ENCODE data around the gene ALK. TPM values are rescaled to one million over a fixed set of nuclear protein-coding genes. Genes with fewer than 3 reads are reported as not detected.

Gene ALK
- total RNA-seq = under 1 TPM in 1 of 2 donors, not detected in 1; 0.25 TPM

GRCh38 chr2:29921560-29921915 is at the start of gene ALK:
ALK (minus strand) TSS chr2:29921586; CDS start chr2:29920659, 927 bp downstream.
- Mint-ChIP-seq H3K27me3 (ENCODE audit: low read depth) (peaks cover 77% of the 10 kb centered on the region), H3K4me3 (peak within 1 kb of the TSS; percentile 64 to 69)
- peak; percentile 65 to 69 for DNase-seq

GRCh38 chr2:29966266-29966665 is 44.9 kb upstream of the ALK start:
- no peaks in the 10 kb centered on the region for H3K9me3 Mint-ChIP-seq
- DNase-seq (no peak), ATAC-seq (replicated peaks in 1 of 2) (no peak)
- H3K4me3 Mint-ChIP-seq = no peak overlapping the region
- no peaks in the 10 kb centered on the region for H3K36me3 Mint-ChIP-seq (ENCODE audit: insufficient read depth in 2 of 2)
- H3K4me1 Mint-ChIP-seq (ENCODE audit: low read depth) = no peaks in the 10 kb centered on the region
- peaks cover 49% of the 10 kb centered on the region for H3K27me3 Mint-ChIP-seq (ENCODE audit: low read depth)
- H3K27ac Mint-ChIP-seq = no peak overlapping the region

More at GRCh38 chr2:29921560-29921915, at the start of gene ALK:
- Mint-ChIP-seq H3K27ac (no peak within 1 kb of the TSS), H3K4me1 (ENCODE audit: low read depth) (peaks cover 5% of the 10 kb centered on the region), H3K36me3 (ENCODE audit: insufficient read depth in 2 of 2) (no peaks in the 10 kb centered on the region), H3K9me3 (no peaks in the 10 kb centered on the region)
- ATAC-seq (replicated peaks in 1 of 2) = peak; percentile 88

- no peak overlapping the region for H3K4me3 Mint-ChIP-seq
- peaks cover 44% of the 10 kb centered on the region for H3K27me3 Mint-ChIP-seq (ENCODE audit: low read depth)
- no peak overlapping the region for H3K27ac Mint-ChIP-seq
- H3K9me3 Mint-ChIP-seq = no peaks in the 10 kb centered on the region
- no peaks in the 10 kb centered on the region for H3K4me1 Mint-ChIP-seq (ENCODE audit: low read depth)
- no peak for DNase-seq
- no peaks in the 10 kb centered on the region for H3K36me3 Mint-ChIP-seq (ENCODE audit: insufficient read depth in 2 of 2)
- ATAC-seq (replicated peaks in 1 of 2) = no peak
Observed at GRCh38 chr2:29963972-29964570, 42.7 kb upstream of the ALK start.

GRCh38 chr2:29962922-29963321 is 41.5 kb upstream of the ALK start:
- ATAC-seq (replicated peaks in 1 of 2) (no peak), DNase-seq (no peak)
- Mint-ChIP-seq H3K4me1 (ENCODE audit: low read depth) (no peaks in the 10 kb centered on the region), H3K36me3 (ENCODE audit: insufficient read depth in 2 of 2) (no peaks in the 10 kb centered on the region), H3K27ac (no peak overlapping the region), H3K27me3 (ENCODE audit: low read depth) (peaks cover 51% of the 10 kb centered on the region), H3K9me3 (no peaks in the 10 kb centered on the region), H3K4me3 (no peak overlapping the region)

GRCh38 chr2:29954316-29954715 is 32.9 kb upstream of the ALK start:
- ATAC-seq (replicated peaks in 1 of 2) (no peak), DNase-seq (no peak)
- Mint-ChIP-seq H3K27me3 (ENCODE audit: low read depth) (peaks cover 54% of the 10 kb centered on the region), H3K9me3 (peaks cover 0 to 2% of the 10 kb centered on the region in 2 donors), H3K36me3 (ENCODE audit: insufficient read depth in 2 of 2) (no peaks in the 10 kb centered on the region), H3K4me3 (no peak overlapping the region), H3K4me1 (ENCODE audit: low read depth) (no peaks in the 10 kb centered on the region), H3K27ac (no peak overlapping the region)

GRCh38 chr2:29952973-29953372 is 31.6 kb upstream of the ALK start:
- DNase-seq (no peak), ATAC-seq (replicated peaks in 1 of 2) (no peak)
- H3K4me3 Mint-ChIP-seq = no peak overlapping the region
- H3K9me3 Mint-ChIP-seq = peaks cover 0 to 2% of the 10 kb centered on the region in 2 donors
- no peaks in the 10 kb centered on the region for H3K4me1 Mint-ChIP-seq (ENCODE audit: low read depth)
- H3K27me3 Mint-ChIP-seq (ENCODE audit: low read depth) = peaks cover 44% of the 10 kb centered on the region
- no peak overlapping the region for H3K27ac Mint-ChIP-seq
- no peaks in the 10 kb centered on the region for H3K36me3 Mint-ChIP-seq (ENCODE audit: insufficient read depth in 2 of 2)

GRCh38 chr2:29951576-29951975 is 30.2 kb upstream of the ALK start:
- Mint-ChIP-seq H3K9me3 (peaks cover 0 to 2% of the 10 kb centered on the region in 2 donors), H3K36me3 (ENCODE audit: insufficient read depth in 2 of 2) (no peaks in the 10 kb centered on the region), H3K4me1 (ENCODE audit: low read depth) (no peaks in the 10 kb centered on the region), H3K27me3 (ENCODE audit: low read depth) (peaks cover 38% of the 10 kb centered on the region), H3K27ac (no peak overlapping the region), H3K4me3 (no peak overlapping the region)
- ATAC-seq (replicated peaks in 1 of 2) = no peak
- DNase-seq = no peak

- H3K27ac Mint-ChIP-seq = no peak overlapping the region
- no peaks in the 10 kb centered on the region for H3K4me1 Mint-ChIP-seq (ENCODE audit: low read depth)
- peaks cover 1 to 2% of the 10 kb centered on the region in 2 donors for H3K9me3 Mint-ChIP-seq
- peaks cover 35% of the 10 kb centered on the region for H3K27me3 Mint-ChIP-seq (ENCODE audit: low read depth)
- no peak for DNase-seq
- H3K4me3 Mint-ChIP-seq = no peak overlapping the region
- no peaks in the 10 kb centered on the region for H3K36me3 Mint-ChIP-seq (ENCODE audit: insufficient read depth in 2 of 2)
- no peak for ATAC-seq (replicated peaks in 1 of 2)
Observed at GRCh38 chr2:29950481-29950880, 29.1 kb upstream of the ALK start.

- Mint-ChIP-seq H3K27ac (no peak overlapping the region), H3K9me3 (peaks cover 1 to 2% of the 10 kb centered on the region in 2 donors), H3K36me3 (ENCODE audit: insufficient read depth in 2 of 2) (no peaks in the 10 kb centered on the region), H3K27me3 (ENCODE audit: low read depth) (peaks cover 21% of the 10 kb centered on the region), H3K4me1 (ENCODE audit: low read depth) (no peaks in the 10 kb centered on the region), H3K4me3 (no peak overlapping the region)
- DNase-seq = no peak
- ATAC-seq (replicated peaks in 1 of 2) = no peak
Observed at GRCh38 chr2:29949042-29949441, 27.7 kb upstream of the ALK start.

- Mint-ChIP-seq H3K36me3 (ENCODE audit: insufficient read depth in 2 of 2) (peaks cover 0 to 2% of the 10 kb centered on the region in 2 donors), H3K4me3 (no peak overlapping the region), H3K4me1 (ENCODE audit: low read depth) (no peaks in the 10 kb centered on the region), H3K27ac (no peak overlapping the region), H3K9me3 (peaks cover 2 to 5% of the 10 kb centered on the region in 2 donors), H3K27me3 (ENCODE audit: low read depth) (no peaks in the 10 kb centered on the region)
- no peak for DNase-seq
- ATAC-seq (replicated peaks in 1 of 2) = no peak
Observed at GRCh38 chr2:29946505-29946904, 25.1 kb upstream of the ALK start.

GRCh38 chr2:29942711-29943110 is 21.3 kb upstream of the ALK start:
- Mint-ChIP-seq H3K9me3 (peaks cover 2 to 5% of the 10 kb centered on the region in 2 donors), H3K36me3 (ENCODE audit: insufficient read depth in 2 of 2) (peaks cover 0 to 2% of the 10 kb centered on the region in 2 donors), H3K4me1 (ENCODE audit: low read depth) (no peaks in the 10 kb centered on the region), H3K4me3 (no peak overlapping the region), H3K27me3 (ENCODE audit: low read depth) (no peaks in the 10 kb centered on the region), H3K27ac (no peak overlapping the region)
- no peak for ATAC-seq (replicated peaks in 1 of 2)
- no peak for DNase-seq

GRCh38 chr2:29940706-29941105 is 19.3 kb upstream of the ALK start:
- ATAC-seq (replicated peaks in 1 of 2) = no peak
- Mint-ChIP-seq H3K4me3 (no peak overlapping the region), H3K27ac (no peak overlapping the region), H3K36me3 (ENCODE audit: insufficient read depth in 2 of 2) (peaks cover 0 to 2% of the 10 kb centered on the region in 2 donors), H3K27me3 (ENCODE audit: low read depth) (no peaks in the 10 kb centered on the region), H3K4me1 (ENCODE audit: low read depth) (no peaks in the 10 kb centered on the region), H3K9me3 (peaks cover 2 to 5% of the 10 kb centered on the region in 2 donors)
- DNase-seq = no peak

GRCh38 chr2:29936020-29936419 is 14.6 kb upstream of the ALK start:
- no peak for ATAC-seq (replicated peaks in 1 of 2)
- no peak overlapping the region for H3K4me3 Mint-ChIP-seq
- DNase-seq = no peak
- no peak overlapping the region for H3K27ac Mint-ChIP-seq
- peaks cover 14% of the 10 kb centered on the region for H3K27me3 Mint-ChIP-seq (ENCODE audit: low read depth)
- no peaks in the 10 kb centered on the region for H3K4me1 Mint-ChIP-seq (ENCODE audit: low read depth)
- no peaks in the 10 kb centered on the region for H3K9me3 Mint-ChIP-seq
- no peaks in the 10 kb centered on the region for H3K36me3 Mint-ChIP-seq (ENCODE audit: insufficient read depth in 2 of 2)

GRCh38 chr2:29931818-29932217 is 10.4 kb upstream of the ALK start:
- Mint-ChIP-seq H3K4me3 (no peak overlapping the region), H3K36me3 (ENCODE audit: insufficient read depth in 2 of 2) (no peaks in the 10 kb centered on the region), H3K4me1 (ENCODE audit: low read depth) (no peaks in the 10 kb centered on the region), H3K9me3 (no peaks in the 10 kb centered on the region), H3K27me3 (ENCODE audit: low read depth) (peaks cover 16% of the 10 kb centered on the region), H3K27ac (no peak overlapping the region)
- ATAC-seq (replicated peaks in 1 of 2) (no peak), DNase-seq (no peak)
